ENCODE data around the gene LIPH. TPM values are rescaled to one million over a fixed set of nuclear protein-coding genes. Genes with fewer than 3 reads are reported as not detected.
A peak's percentile ranks its signal among the peaks of the same experiment; 100 is the strongest.
"Not testable (repeated sequence)": the region's sequence is repeated elsewhere in the genome, so short reads cannot be mapped to it uniquely, and the experiment has no call there.

Gene LIPH
- total RNA-seq, result 1.3 TPM

DNA sequence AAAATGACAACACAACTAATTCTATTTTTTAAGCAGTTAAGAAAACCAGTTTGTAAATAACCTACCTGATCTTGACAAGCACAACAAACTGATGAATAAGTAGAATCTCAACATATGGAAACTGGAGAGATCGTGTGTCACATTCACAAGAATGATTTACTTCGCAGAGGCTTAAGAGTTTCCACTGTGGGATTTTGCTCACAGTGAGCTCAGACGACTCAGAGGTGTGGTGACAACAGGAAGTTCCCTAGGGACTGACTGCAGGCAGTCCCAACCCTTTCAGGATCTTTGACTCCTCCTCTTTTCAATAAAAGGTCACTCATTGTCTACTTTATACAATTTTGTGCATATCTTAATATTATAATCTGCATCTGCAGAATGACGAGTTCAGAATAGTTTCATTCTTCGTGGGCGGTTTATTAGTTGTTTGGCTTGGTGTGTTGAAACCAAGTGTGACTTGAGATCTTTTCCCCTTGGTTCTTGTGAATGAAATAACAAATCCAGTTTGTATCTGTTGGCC is at the start of gene LIPH:
Gene LIPH, minus strand, starts transcription at position 231 of the 520 bp plus-strand sequence. Its CDS starts 117 bp downstream, at position 114.
- DNase-seq, result no peak

DNA sequence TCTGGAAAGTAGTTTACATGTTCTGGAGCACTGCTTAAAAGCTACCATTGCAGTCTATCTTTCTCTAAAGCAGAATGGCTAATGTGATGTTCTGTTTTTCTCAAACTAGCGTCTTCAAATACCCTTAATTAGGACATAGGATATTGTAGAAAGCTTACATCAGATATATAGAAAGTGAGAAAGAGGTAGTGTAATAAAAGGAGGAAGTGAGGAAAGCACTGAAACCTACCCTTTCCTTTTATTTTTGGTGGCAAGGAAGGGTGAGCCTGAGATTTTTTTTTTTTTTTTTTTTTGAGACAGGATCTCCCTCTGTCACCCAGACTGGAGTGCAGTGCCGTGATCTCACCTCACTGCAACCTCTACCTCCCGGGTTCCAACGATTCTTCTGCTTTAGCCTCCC is 43.1 kb upstream of the LIPH start:
- no peak for DNase-seq

- no peak for DNase-seq
These were observed 41.7 kb upstream of the LIPH start for GRCh38 chr3:185594073-185594472.

- DNase-seq, result peak; percentile 64
These were observed 34.3 kb upstream of the LIPH start for GRCh38 chr3:185586686-185587039.

- peak; percentile 100 for DNase-seq
These were observed 33.7 kb upstream of the LIPH start, which contains the start of gene SENP2 for GRCh38 chr3:185585859-185586685. TSS of gene SENP2 (plus strand) at chr3:185586295. CDS start at chr3:185586414, 119 bp downstream.

- DNase-seq, result no peak
These were observed 33.1 kb upstream of the LIPH start for GRCh38 chr3:185585518-185585858.

GRCh38 chr3:185584686-185585085 is 32.3 kb upstream of the LIPH start:
- no peak for DNase-seq

DNA sequence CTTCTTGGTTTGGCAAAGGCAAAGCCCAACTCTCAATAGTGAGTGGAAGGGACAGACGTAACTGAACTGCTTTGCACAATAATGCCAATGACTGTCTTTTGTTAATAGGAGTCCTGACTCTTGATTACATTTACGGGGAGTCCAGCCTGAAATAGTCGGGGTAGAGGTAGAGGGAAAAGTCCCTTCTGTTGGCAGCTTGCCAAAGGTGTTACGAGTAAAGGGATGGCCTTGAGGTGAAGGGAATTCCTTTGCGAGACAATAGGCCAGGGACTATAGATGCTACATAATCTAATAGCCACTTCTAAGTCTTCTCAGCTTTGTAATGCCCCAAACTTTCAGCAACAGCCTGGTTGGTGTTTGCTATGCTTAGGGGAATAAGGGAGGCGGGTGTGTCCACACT is 31.5 kb upstream of the LIPH start:
- no peak for DNase-seq

GRCh38 chr3:185582871-185583270 is 30.5 kb upstream of the LIPH start:
- DNase-seq, result no peak

DNA sequence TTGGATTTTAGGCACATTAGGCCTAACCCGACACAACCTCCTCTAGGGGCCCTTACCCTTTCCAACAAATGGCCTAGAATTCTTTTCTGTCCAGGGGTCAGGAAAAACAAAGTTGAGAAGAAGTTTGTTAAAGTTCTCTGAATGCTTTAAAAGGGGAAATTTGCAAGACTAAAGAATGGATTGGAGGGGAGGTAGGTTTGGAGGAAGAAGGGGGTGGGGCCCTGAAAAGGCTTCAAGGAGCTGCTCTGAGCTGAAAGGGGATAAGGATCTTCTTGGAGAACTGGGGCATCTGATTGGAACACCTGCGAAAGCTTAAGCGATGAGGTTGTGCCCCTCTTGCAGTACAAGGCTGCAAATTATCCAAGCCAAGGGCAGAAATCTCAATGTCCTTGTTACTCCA is 29.8 kb upstream of the LIPH start:
- no peak for DNase-seq

GRCh38 chr3:185575108-185575869 is 22.9 kb upstream of the LIPH start:
- peak; percentile 71 for DNase-seq

DNA sequence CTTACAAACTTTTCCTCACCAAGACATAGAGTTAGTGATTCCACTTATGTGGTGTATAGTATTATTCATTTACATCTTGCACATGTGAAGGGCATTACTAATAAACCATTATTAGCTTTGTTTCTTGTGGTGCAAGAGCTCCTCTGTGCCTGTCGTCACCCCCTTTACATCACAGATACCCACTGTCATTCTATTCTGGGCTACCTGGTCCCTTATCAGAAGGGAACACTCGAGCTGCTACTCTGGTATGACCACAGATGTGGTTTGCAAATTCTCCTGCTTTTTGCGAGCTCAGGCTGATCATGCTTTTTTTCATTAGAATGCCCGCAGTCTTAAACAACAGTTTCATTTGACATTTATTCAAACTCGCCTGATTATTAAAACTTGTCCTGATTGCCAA is 19.8 kb upstream of the LIPH start:
- DNase-seq, result no peak

DNA sequence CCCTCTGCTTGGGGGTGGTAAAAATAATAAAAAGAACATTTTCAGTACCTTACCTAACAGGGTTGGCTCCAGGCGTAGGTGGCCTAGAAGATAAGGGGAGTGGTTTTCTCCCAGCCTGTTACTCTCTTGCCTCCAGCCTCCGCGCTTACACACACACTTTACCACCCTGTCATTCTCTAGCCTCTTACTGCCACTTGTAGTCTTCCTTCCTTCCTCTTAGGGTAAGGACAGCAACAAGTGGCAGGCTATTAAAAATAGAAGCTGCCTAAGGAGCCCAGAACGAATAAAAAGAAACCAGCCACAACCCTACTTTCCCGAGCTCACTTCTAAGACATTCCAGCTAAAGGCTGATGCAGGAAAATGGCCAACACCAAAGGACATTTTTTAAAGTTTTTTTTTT is 9.6 kb upstream of the LIPH start:
- peak; percentile 42 for DNase-seq

GRCh38 chr3:185561374-185561943 is 9.1 kb upstream of the LIPH start:
- no peak for DNase-seq

- DNase-seq, result no peak
These were observed 8.3 kb upstream of the LIPH start for GRCh38 chr3:185560676-185561075.

- DNase-seq, result no peak
These were observed 7.3 kb upstream of the LIPH start for GRCh38 chr3:185559706-185560090.

- no peak for DNase-seq
These were observed 6.0 kb upstream of the LIPH start for GRCh38 chr3:185558395-185558794.

GRCh38 chr3:185556640-185557039 is 4.3 kb upstream of the LIPH start:
- not testable (repeated sequence) for DNase-seq

DNA sequence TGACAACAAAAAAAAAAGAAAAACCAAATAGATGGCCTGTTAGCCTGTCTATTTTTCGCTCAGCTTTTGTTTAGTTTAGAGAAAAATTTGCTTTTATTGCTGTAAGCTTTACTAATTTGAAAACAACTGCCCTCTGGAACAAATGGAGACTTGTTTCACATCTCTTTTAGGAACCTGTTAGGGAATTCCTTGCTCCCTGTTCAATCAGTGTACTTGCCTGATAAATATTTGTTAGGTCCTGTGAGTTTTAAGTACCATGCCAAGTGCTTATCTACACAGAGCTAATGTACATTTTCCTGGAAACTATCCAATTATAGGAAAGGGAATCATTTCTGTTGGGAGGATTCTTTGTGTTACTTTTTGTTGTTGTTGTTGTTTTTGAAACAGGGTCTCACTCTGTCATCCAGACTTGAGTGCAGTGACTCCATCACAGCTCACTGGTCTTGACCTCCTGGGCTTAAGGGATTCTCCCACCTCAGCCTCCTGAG is 3.5 kb upstream of the LIPH start:
- DNase-seq, result no peak

DNA sequence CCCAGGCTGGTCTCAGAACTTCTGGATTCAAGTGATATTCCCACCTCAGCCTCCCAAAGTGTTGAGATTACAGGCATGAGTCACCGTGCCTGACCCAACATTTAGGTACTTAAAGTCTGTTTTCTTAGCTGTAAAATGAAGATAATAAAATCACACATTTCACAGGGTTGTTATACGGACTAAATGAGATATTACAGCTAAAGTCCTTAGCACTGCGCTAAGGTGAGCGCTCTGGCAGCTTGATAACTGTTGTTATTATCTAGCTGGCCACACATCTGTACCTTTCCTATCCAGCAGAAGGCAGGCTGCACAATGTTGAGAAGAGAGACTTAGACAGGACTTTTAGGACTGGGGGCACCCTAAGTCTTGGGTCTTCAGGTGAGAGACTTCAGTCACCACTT is 2.7 kb upstream of the LIPH start:
- DNase-seq, result no peak

GRCh38 chr3:185549651-185550111 is 2.7 kb downstream of the LIPH start:
- no peak for DNase-seq

- DNase-seq, result peak; percentile 47
These were observed 3.3 kb downstream of the LIPH start for GRCh38 chr3:185549122-185549521.

DNA sequence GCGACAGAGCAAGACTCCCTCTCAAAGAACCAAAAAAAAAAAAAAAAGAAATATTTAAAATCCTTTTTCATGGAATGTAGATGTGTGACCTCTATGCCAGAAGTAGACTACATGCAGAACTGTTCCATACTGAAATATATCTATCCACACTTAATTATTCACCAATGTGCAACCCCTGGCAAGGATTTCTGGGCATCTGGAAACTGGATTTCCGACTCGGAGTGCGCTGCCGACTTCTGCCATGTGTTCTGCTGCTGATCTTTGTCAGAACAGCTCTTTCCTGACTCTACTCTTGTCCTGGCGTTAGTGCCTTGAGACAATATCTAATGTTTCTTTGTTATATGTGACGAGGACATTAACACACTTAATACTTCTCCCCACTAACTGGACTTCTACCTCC is 11.7 kb downstream of the LIPH start:
- no peak for DNase-seq
